GM18519 (cell line): ENCODE data around the gene OPALIN.

Experiments used
- ATAC-seq: cut with Tn5 transposase; IDR thresholded peaks from one replicate; pipeline ENCODE4 v1.9.1; 2021; ENCODE audit warnings: mild to moderate bottlenecking, moderate library complexity; ENCODE audit not compliant: unreplicated experiment, low FRiP score

The OPALIN gene

DNA sequence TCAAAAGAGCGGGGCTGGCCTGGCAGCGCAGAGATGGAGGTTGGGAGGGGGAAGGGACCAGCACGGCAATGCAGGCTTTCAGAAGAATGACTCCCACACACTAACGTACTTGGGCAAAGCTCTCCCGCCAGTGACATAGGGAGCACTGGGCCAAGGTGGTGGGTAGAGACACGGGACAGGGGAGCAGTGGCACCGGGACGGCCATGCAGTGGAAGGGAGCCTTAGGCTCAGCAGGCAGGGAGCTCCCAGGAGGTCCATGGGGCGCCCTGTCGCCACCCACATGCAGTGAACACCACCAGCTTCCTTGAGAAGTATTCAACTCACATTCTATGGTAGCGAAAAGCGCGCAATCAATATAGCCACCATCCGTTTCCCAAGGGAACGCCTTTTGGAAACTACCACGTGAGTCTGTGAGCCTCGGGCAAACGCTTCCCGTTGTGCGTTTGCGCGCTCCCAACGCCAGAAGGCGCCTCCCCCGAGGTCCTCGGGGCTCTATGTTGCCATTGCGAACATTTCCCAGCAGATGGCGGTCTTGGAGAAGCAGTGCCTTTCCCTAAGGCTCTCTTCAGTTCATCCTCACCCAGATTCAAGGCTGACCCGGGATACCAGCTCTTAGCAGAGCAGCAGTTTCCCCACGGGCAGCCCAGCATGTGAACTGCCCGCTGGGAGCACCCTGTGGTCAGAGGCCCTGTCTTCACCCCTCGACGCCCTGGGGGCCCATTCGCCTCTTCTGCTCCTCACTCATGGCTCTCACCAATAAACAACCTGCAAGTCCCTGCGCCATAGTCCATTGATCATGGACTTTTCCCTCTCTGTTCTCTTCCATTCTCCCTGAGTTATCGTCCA lies 16.4 kb upstream of the OPALIN start:
- peak; percentile 49 for ATAC-seq

DNA sequence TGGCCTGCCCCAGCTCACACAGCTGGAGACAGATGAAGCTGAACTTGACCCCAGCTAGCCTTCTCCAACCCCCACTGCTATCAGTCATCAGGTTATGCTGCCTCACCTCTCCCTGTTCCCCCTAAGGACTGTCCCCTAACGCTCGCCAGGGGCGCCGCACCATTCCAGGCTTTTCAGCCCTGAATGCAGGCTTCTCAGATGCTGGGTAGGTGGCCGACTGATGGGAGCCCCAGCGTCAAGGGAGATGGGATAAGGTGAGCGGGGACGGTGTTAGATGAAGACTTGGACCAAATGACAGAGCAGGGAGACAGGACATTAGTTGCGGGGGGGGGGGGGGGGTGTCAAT lies 15.8 kb upstream of the OPALIN start:
- ATAC-seq: no peak

DNA sequence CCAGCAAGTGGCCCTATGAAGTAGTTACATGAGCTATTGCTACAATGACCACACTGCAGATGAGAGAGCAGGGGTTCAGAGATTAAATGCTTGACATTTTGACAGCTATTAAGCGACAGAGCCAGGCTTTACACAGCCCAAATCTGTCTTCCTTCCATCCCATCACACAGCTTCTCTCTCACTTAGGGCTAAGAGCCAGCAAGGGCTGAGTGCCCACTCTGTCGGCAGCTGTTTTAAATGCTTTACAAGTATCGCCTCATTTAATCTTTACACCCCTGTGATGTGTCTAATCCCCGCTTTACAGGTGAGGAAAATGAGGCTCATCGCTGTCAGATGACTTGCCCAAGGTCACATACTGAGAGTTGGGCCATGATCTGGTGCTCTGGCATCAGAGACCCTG lies 15.2 kb upstream of the OPALIN start:
- ATAC-seq: no peak

DNA sequence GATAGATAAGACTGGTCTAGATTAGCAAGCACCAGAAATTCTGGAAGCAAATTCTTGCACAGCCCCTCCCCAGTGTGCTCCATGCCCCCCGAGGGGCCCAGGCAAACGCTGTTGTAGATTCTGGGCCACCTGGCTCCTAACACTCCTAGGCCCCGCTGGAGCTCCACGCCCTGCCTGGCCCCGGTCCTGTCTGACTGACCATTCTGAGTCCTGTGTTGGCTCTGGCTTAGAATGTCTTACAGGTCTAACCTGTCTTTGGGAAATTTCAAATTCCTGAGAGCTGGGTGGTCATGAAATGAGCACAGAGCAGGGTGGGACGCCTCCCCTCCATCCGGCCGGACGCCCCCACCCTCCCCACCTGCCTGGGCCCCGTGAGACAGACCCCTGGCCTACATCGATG lies 12.6 kb upstream of the OPALIN start:
- ATAC-seq: no peak

DNA sequence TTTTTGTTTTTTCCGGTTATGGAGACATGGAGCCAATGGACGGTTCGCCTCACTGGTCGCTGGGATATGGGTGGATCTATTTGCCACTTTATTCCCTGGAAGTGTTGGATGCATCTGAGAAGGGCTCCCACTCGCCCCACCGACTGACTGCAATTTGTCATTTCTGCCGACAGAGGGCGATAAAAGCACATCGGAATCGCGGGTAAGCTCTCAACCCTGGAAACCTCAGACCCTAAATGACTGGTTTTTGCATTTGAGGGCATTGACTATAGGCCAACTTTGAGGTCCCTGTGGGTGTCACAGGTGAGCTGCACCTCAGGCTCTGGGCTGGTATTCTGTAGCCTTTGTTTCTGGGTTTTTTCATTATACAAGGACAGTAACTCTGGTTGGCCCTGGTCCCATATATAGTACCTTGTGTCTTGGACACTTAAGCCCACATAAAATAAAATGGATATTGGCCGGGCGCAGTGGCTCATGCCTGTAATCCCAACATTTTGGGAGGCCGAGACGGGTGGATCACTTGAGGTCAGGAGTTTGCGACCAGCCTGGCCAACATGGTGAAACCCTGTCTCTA lies 11.9 kb upstream of the OPALIN start:
- no peak for ATAC-seq

DNA sequence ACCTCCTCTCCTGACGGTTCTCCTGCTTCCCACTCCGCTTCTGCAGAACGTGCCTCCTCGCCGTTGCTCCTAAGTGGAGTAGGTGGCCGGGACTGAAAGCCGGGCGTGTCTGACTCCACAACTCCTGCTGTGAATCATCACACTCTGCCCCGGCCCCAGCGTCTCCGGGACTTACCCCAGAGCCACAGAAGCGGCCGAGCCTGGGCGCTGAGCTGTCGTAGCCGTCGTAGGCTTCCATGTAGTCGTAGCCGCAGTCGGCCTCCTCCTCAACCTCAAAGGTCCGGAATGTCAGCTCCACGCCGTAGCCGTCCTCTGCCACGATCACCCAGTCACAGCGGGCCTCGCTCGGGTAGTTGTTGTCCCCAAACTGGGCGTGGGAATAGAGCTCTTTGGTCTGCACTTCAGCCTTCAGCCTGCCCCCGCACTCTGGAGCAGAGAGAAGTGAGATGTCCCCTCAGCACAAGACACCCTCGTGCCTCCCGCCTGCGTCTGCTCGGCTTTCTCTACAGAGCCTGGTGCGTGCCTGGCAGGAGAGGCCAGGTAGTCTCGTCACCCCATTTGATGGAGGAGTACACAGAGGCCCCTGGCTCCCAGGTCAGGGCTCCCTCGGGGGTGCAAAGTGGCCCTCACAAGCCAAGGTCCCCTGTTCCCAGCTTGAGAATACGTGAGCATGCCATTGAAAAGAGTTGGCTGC lies 11.2 kb upstream of the OPALIN start:
- no peak for ATAC-seq

DNA sequence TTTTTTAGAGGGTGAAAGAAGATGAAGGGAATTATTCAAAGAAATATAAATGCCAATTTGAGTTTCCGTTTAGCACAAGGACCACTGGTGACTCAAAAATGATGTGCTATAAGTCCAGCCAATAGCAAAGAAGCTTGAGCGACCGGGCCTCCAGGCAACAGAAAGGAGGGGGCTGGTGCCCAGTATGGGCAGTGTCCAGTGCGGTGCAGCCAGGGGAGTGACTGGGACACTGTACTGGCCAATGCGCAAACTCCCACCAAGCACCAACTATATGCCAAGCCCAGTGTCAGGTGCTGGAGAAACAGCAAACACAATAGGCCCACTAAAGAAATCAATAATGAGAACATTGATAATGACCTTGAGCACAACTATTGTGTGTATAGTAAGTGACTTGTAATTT lies 10.2 kb upstream of the OPALIN start:
- no peak for ATAC-seq

DNA sequence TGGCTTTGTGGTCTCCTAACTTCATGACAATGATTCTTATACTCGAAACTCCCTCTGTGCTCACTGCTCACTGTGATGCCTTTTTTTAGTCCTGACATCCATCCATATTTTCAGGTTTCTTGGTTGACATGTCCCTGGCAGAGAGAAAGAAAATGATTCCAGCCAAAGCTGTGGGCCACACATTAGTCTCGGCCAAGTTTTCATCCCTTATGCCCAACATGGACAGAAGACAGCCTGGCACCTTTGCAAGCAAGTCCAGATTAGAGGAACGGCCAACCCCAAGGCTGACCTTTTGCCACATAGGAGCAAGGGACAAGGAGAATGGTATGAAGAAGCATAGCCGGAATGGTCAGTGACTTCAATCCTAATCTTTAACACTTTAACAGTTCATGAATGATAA lies 8.7 kb upstream of the OPALIN start:
- ATAC-seq: no peak

DNA sequence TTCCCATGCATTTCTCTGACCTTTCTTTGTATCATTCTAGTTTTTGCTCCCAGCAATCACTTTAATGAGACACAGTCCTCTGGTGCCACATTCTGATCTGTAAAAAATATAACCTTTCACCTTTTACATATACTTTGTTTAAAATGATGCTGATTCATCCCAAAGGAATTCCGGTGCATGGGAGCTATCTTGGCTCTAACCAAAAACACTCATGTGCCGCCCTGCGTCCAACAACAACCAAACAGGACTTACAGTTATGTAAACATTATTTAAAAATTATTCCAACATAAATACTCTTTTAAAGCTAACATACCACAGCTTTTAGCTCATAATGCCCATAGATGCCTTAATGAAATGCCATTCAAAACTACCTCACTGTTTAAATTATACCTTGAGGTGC lies 7.7 kb upstream of the OPALIN start:
- no peak for ATAC-seq

DNA sequence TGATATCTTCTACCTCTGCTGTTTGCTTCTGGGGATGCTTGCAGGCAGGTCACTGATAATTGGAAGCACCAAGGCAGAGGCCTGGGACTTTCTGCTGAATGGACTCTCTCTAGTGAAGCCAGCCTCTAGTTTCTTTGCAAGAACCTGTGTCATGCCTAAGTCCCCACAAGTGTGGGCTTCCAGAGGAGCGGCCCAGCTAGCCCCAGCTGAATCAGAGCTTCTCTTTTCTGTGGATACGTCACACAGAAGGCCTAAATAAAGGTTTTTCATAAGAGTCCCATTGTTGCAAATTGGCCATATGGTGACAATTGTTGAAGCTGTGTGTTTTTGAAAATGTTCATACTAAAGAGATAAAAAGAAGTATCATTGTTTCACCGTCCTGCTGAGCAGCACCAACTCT lies 6.8 kb upstream of the OPALIN start:
- no peak for ATAC-seq

DNA sequence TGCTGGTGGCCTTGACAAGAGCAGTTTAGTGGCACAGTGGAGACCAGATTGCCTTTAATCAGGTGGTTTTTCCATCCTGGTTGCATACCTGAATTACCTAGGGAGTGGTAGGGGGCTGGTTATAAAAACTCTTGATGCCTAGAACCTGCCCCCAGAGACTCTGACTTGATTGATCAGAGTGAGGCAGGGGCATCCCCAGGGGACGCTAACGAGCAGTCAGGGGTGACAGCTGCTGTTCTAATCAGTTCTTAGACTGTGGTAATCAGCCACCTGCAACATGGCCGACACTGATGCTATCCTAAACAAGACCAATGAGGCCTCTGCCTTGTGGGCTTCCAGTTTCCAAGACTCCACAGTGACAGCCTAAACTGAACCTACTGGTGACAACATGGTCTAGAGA lies 2.0 kb upstream of the OPALIN start:
- ATAC-seq: no peak

DNA sequence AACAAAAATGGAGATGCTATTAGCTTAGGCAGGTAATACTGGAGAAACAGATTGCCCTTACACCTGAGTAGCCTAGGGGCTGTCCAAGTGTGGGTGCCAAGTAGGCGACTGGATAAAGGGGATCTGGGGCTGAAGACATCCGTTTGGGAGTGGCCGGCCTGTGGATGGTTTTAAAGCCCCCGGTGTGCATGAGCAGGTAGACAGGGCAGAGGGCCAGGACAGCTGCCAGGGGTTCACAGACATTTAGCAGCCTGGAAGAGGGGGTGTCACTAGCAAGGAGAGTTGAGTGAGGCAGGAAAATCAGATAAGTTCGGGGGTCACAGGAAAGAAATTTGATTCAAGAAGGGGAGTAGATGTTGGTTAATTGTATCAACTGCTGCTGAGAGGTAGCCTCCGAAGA lies 1.5 kb upstream of the OPALIN start:
- no peak for ATAC-seq

DNA sequence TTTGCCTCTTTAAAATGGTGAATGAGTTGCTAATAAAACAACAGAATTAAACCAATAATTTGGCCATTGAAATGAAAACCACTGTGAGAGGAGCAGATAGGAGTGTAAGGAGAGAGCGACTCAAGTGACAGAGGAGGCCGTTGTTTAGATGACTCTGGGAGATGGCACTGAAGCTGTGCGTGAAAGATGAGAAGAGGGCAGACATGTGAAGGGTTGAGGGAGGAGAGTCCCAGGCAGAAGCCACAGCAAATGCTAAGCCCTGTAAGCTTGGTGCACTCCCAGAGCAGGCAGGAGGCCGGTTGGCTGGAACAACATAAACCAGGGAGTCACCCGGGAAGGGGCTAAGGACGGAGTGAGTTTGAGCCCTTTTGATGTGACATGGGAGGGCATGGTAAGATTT lies 814 bp upstream of the OPALIN start:
- ATAC-seq: no peak

DNA sequence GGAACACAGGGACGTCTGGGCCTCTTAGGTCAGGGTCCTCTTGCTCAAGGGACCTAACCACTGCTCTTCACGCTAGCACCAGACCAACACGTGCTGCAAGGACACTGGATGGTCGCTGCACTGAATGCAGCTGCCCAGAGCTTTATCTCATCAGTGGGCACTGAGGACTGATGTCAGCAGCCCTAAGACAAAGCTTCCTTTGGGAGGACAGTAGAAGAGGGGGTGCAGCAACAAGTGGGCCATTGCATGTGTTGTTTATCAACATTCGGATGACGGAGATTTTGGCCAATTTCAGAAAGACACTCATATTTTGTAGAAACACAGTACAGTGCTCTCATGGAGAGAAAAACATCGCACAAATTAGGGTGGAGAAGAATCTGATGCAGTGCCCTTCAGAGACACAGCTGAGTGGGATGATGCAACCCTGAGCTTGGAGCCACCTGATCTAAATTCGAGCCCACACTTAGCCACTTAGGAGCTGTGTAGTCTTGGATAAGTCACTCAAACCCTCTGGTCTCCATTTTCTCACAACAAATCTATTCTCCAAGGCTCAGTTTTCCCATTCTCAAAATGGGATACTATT lies 1.7 kb downstream of the OPALIN start:
- ATAC-seq: no peak

DNA sequence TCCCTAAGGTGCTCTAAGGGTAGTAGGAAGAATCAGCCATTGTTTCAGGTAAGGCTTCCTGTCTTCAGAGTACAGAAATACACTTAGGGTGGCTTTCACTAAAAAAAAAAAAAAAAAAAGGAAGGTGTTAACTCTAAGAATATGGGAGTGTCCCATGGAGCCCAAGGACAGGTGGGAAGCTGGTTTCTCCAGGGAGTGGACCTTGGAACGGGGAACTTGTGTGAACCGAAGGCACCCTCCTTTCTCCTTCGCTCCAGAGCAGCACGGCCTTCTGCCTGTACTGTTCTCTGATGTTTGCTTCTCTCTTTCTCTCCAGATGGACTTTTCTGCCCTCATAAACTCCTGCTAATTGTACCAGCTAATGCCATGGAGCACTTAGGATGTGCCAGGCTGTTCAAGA lies 6.2 kb downstream of the OPALIN start:
- ATAC-seq: no peak

DNA sequence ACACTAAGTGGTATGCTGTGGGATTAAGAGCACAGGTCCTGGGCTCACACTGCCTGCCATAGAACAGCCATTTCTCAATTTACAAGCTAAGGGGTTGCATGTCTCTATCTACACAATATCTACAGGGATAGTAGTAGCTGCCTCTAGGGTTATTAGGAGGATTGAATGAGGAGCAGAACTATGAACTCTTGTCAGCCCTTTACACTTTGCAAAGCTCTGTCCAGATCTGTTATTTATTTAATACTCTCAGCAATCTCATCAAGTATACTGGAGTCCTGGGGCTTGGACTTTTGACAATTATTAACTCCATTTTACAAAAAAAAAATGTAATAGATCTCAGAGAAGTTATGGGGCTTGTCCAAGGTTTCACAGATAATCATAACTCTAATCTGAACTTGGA lies 6.8 kb downstream of the OPALIN start:
- ATAC-seq: no peak

DNA sequence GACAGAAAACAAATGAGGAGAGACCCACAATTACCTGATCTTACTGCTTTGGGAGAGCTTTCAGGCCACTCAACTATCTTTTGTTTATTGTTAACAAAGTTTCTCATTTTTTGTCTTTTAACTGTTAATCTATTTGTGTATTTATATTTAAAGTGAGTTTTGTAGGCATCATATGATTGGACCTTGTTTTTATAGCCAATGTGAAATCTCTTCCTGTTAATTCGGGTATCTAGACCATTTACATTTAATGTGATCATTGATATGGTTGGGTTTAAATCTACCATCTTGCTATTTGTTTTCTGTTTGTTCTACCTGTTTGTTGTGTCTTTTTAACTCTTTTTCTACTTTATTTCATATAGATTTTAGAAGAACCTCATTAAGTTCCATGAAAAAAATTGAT lies 12.5 kb downstream of the OPALIN start:
- no peak for ATAC-seq

DNA sequence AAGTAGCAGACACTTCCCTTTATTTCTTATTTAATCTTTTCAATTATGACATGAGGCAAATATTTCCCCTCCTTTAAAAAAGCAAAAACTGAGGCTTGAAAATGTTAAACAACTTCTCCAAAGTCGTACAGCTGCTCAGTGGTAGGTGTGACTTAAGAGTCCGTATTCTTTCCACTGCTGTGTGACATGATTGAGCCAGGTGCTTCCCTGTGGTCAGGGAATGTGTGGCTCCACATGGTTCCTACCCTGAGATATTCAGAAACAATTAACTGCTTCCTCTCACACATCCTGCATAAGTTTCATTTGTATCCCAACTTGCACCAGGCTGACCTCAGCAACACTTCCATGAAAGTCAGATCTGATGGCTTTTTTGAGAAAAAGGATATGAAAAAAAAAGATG lies 13.6 kb downstream of the OPALIN start:
- no peak for ATAC-seq

DNA sequence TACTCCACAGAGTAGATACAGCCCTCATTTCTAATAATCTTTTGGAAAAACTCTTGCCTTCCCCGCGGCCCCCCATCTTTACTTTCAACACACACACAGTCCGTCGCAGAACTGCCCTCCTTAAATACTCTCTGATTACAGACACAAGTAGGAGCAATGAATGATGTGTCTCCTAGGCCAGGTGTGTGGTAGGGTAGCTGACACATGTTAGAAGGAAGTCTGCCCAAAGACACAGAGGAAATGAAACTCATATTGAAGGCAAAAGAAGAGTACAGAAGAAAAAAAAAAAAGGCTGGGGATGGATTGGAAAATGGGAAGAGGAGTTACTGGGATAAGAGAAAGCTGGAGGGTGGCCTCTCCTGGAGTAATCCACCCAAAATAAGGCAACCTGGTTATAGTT lies 14.6 kb downstream of the OPALIN start:
- no peak for ATAC-seq

DNA sequence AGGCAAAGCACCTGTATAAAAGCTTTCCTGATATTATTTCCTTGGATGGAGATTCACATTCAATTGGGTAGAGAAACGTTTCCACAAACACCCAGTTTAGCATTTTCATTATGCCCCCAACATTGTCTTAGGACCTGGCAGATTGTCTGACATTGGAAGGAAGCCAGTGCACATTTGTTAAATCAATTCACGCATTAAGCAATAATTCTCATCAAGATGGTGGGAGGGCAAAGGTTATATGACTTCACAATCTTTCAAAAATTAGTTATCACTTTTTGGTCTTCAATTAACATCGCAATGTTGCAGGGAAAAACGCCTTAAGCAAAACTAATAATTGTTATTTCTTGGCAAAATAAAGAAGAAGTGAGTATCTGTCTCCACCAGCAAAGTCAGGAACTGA lies 16.4 kb downstream of the OPALIN start:
- ATAC-seq: no peak
